Mucosa of descending colon (tissue), 3 donors: Measurements from ENCODE around the gene VPREB3. TPM values are rescaled to one million over a fixed set of nuclear protein-coding genes. Genes with fewer than 3 reads are reported as not detected.

Source experiments
- ATAC-seq: fragments of 200-7000 bp; cut with Tn5 transposase; one replicate; pipeline ENCODE4 v1.9.1; 2020; ENCODE audit warnings: mild to moderate bottlenecking, moderate library complexity
- DNase-seq, 3 donors: peaks; one replicate each; pipeline ENCODE4 v3.0.0-alpha.2; 2020
- H3K36me3 ChIP-seq: fragments of 200-600 bp; one replicate; pipeline ENCODE4 v1.8.0; 2021; ENCODE audit warnings: low read depth, mild to moderate bottlenecking
- H3K4me1 ChIP-seq: fragments of 200-600 bp; one replicate; pipeline ENCODE4 v1.8.0; 2021; ENCODE audit warnings: low read depth, mild to moderate bottlenecking
- H3K4me3 ChIP-seq: fragments of 200-600 bp; one replicate; pipeline ENCODE4 v1.8.0; 2021; ENCODE audit warnings: mild to moderate bottlenecking
- H3K9me3 ChIP-seq: fragments of 200-600 bp; one replicate; pipeline ENCODE4 v1.8.0; 2021; ENCODE audit warnings: mild to moderate bottlenecking
- intact Hi-C, 2 donors: fragments of 100-400 bp; cut with DNase I in 1 of 2; cut with micrococcal nuclease in 1 of 2; formaldehyde crosslinking; loops; one replicate each; pipeline versions ENCODE4 v1.11.0 to v1.11.1; 2022; cut with DNase I, micrococcal nuclease
- total RNA-seq, 3 donors: library from RNA; stranded (reverse); fragmentation: NEBNext Ultra II Directional in 2 of 3; extraction: Animal tissue kit (Norgen Biotek cat#: 25700) in 2 of 3; gene quantifications; one replicate each; pipeline versions ENCODE4 v1.2.1 to v1.2.4, GENCODE V29; 2021 to 2023
- TF ChIP-seq, protein P1 (sequence below): fragments of 200-600 bp; IDR thresholded peaks from one replicate; pipeline ENCODE4 v1.8.0; 2022; ENCODE audit warnings: antibody characterized with exemption, mild to moderate bottlenecking
- donor health status: DM: no; HTN: no; CAD: no; lungs with moderate emphysema.
- donor health status: DM: no; HTN: no; CAD: no.
- donor health status: DM: no; HTN: yes; CAD: no.

VPREB3 gene
- total RNA-seq, 3 donors from 2014 or later = 0.79 to 1.8 (median 1.2) TPM

DNA sequence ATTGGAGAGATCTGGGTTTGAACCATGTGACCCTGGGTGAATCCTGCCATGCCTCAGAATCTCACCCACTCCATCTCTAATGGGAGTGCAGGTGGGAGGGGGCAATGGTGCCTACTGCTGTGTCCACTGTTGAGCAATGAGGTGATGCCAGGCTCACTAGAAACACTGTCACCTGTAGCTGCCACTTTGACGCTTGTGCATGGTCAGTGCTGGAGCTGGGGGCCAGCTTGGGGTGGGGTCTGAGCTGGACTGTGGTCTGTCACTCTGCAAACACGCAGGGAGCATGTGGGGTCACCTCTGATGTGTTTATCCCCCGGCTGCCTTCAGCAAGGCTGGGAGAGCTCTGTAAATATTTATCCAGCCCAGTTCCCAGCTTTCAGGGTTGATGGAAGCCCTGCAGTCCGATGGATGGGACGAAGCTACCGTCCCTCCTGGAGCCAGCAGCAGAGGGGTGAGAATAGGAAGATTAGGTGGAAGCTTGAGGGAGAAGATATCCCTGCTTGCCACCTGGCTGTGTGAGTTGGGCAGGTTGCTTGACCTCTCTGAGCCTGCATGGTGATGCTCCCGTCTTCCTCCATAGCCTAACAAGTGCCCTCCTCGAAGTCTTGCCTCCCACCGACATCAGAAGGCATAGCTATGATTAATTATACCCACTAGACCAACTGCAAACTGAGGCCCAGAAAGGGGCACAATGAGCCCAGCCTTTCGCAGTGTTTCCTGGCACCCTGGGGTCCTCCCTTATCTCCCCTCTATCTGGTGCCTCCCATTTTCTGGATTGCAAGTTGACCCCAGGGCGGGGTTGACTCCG, 20.1 kb upstream of the VPREB3 start:
- Histone ChIP-seq H3K4me1 (peaks cover 11% of the 10 kb centered on the region), H3K36me3 (no peaks in the 10 kb centered on the region), H3K4me3 (no peak overlapping the region), H3K9me3 (no peaks in the 10 kb centered on the region)
- DNase-seq (no peak), ATAC-seq (no peak)
- TF ChIP-seq, protein P1, sequence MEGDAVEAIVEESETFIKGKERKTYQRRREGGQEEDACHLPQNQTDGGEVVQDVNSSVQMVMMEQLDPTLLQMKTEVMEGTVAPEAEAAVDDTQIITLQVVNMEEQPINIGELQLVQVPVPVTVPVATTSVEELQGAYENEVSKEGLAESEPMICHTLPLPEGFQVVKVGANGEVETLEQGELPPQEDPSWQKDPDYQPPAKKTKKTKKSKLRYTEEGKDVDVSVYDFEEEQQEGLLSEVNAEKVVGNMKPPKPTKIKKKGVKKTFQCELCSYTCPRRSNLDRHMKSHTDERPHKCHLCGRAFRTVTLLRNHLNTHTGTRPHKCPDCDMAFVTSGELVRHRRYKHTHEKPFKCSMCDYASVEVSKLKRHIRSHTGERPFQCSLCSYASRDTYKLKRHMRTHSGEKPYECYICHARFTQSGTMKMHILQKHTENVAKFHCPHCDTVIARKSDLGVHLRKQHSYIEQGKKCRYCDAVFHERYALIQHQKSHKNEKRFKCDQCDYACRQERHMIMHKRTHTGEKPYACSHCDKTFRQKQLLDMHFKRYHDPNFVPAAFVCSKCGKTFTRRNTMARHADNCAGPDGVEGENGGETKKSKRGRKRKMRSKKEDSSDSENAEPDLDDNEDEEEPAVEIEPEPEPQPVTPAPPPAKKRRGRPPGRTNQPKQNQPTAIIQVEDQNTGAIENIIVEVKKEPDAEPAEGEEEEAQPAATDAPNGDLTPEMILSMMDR = no peak
- intact Hi-C loops = no loop called here

DNA sequence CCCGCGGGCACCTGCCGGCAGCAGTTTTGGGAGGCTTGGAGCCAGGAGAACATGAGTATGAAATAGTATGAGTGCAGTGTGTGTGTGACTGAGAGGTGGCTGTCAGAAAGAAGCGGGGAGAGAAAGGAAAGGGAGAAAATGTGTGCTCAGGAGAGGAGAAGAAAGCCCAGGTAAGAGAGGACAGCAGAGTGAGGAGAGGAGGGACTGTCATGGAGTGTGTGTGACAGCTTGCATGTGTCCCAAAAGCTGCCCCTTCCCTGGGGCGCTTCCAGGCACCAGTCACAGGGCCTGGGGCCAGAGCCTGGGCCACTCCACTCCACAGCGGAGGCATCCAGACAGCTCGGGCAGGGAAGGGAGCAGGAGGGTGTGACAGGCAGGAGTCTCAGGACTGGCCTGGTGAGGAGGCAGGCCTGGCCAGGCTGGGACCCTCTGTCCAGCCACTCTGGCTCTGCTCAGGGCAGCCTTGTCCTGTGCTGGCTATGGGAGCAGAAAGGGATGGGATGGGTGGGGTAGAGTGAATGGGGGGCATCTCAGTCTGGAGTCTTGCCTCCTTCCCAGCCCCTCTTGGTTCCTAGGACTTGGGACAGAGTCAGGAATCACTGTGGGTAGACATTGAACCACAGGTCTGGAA, 19.4 kb upstream of the VPREB3 start:
- H3K4me3 ChIP-seq = no peak overlapping the region
- H3K4me1 ChIP-seq = peaks cover 11% of the 10 kb centered on the region
- intact Hi-C loops = no loop called here
- no peaks in the 10 kb centered on the region for H3K9me3 ChIP-seq
- H3K36me3 ChIP-seq = no peaks in the 10 kb centered on the region
- ATAC-seq (no peak), DNase-seq (no peak)
- TF ChIP-seq, protein P1 = no peak

DNA sequence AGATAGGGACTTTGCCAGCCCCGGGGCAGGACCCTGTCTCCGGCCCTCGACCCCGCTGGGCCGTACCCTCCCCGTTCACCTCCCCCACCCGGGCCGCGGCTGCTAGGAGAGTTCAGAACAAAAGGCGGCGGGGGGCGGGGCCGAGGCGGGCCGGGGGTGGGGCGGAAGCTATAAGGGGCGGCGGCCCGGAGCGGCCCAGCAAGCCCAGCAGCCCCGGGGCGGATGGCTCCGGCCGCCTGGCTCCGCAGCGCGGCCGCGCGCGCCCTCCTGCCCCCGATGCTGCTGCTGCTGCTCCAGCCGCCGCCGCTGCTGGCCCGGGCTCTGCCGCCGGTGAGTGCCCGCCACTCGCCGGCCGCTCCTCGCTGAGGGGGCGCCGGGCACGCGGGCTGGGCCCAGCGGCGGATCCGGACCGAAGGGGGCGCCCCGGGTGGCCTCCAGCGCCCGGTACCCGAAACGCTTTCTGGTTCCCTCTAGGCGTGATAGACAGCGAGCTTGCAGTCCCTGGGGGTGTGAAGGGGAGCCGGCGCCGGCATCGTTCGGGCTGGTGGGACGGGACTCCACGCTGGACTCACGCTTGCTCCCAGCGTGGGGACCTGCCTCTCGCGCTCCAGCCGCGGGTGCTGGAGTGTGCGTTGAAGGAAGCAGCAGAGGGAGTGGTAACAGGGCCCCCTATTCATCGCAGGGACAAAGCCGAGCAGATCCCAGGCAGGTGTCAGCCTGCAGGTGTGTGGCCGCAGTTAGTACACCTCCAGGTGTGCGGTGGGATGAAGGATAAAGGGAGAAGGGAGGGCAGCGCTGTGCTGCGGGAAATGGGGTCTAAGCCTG, 18.6 kb upstream of the VPREB3 start, which contains the start of gene MMP11:
MMP11 (plus strand) TSS at position 201 of the 825 bp plus-strand sequence; CDS start at position 223, 22 bp downstream.
- Histone ChIP-seq H3K9me3 (no peaks in the 10 kb centered on the region), H3K4me1 (peaks cover 11% of the 10 kb centered on the region), H3K36me3 (no peaks in the 10 kb centered on the region), H3K4me3 (no peak within 1 kb of the TSS)
- ATAC-seq (peak; percentile 54), DNase-seq (peak; percentile 77 to 81 (median 79))
- intact Hi-C loops = no loop called here
- TF ChIP-seq, protein P1 = no peak

DNA sequence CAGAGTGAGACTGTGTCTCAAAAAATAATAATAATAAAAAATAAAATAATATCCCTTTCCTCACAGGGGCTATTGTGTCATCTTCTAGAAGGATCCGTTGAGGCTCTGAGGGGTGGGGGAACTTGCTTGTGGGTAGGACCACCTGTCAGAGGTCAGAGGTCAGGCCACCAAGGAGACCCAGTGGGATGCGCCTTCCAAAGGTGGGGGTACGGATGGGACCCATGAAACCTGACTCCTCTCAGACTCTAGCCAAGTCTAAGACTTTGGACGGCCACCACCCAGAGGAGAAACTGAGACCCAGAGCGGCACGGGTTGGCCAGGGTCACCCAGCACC, 18.1 kb upstream of the VPREB3 start:
- no peak for ATAC-seq
- DNase-seq = no peak
- Histone ChIP-seq H3K36me3 (no peaks in the 10 kb centered on the region), H3K9me3 (no peaks in the 10 kb centered on the region), H3K4me1 (peaks cover 11% of the 10 kb centered on the region), H3K4me3 (no peak overlapping the region)
- TF ChIP-seq, protein P1 = no peak
- intact Hi-C loops = no loop called here

DNA sequence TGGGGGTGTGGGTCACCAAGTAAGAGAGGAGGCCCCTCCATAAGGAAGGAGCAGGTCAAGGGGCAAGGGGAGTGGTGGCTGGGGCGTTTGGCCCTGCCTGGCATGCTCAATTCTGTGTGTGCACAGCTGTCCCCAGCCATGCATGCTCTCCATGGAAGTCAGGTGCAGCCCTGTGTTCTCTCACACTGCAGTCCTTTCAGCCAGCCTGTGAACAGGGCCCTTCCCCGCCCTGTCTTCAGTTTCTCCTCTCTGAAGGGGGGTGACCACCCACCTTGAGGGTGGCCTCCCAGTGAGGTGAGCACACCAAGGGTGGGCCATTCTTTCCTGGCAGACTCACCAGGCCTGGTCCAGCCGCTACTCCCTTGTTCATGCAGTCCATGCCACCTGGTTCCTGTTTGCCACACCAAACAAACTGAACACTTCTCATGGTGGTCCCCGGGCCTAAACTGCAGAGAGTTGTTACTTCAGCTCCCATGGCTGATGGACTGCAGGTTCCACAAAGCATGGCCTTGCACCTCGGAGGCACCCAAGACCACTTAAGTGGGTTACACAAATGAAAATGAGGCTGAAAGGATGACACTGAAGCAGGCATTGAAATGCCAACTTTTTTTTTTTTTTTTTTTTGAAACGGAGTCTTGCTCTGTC, 15.2 kb upstream of the VPREB3 start:
- Histone ChIP-seq H3K36me3 (no peaks in the 10 kb centered on the region), H3K9me3 (no peaks in the 10 kb centered on the region), H3K4me1 (peaks cover 28% of the 10 kb centered on the region), H3K4me3 (no peak overlapping the region)
- intact Hi-C loops = loop anchor here in 1 of 2 donors (5.0 kb wide), 1 partner anchor 88 kb away; the partner anchor contains the start of gene SLC2A11
- ATAC-seq (no peak), DNase-seq (no peak)
- TF ChIP-seq, protein P1 = no peak
